Hepatocyte (in vitro differentiated cells): ENCODE data around the gene KCTD11.

Experiments
- CTCF ChIP-seq: fragments of 200-600 bp; sonication (generic); IDR thresholded peaks from 2 replicates; pipeline ENCODE4 v1.5.1; 2016; ENCODE audit warnings: antibody characterized with exemption, mild to moderate bottlenecking; ENCODE audit not compliant: poor library complexity
- EZH2 ChIP-seq: fragments of 200-600 bp; sonication (generic); IDR thresholded peaks from 2 replicates; pipeline ENCODE4 v1.6.1; 2016; ENCODE audit warnings: antibody characterized with exemption, mild to moderate bottlenecking, borderline replicate concordance
- EZH2phosphoT487 ChIP-seq: fragments of 200-600 bp; sonication (generic); IDR thresholded peaks from one replicate; pipeline ENCODE4 v1.6.1; 2018; ENCODE audit warnings: antibody characterized with exemption, mild to moderate bottlenecking, low read depth, moderate library complexity; ENCODE audit not compliant: unreplicated experiment, severe bottlenecking

DNA sequence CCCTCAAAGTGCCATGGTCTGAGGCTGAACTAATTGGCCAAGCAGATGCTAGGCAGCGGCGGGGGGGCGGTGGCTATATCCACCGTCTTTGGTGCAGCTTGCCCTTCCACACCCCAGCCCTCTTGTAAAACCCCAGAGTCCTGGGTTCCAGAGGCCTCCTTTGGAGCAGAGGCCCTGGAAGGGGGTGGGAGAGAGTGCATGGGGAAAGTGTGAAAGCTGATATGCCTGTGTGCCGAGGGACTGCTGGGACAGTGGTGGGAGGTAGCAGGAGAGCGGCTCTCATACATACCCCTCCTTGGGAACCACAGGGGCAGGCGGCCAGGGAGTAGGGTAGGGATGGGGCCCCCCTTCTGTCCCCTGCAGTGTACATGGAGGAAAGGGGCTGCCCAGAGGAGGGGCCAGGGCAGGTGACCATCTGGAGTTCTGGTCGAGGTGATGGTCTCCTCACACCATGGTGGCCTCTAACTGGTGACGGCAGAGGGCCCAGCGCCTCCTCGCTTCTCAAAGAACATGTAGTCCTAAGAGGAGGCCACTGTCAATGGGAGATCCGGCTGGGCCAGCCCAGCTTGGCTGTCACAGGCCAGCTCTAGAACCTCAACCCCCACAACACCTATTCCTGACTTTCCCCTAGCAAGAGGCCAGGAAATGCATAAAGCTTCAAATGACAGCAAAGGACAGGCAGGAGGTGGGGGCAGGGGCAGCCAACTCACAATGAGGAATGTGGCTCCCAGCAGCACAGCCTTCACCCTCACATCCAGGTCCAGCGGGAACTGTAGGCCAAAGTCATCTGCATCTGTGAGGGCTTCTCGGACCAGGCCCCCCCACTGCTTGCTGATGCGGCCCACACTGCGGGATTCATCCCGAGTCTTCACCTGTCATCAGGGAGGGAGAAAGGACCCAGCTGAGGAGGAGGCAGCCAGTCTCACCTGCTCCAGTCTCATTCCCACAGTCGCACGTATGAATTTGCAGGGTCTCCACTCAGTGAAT, 38.3 kb downstream of the KCTD11 start:
- TF ChIP-seq EZH2phosphoT487 (no peak), EZH2 (no peak), CTCF (no peak)
